ENCODE measurements around the gene RPUSD1.
"Not testable (repeated sequence)": the region's sequence is repeated elsewhere in the genome, so short reads cannot be mapped to it uniquely, and the experiment has no call there.

The RPUSD1 gene

GRCh38 chr16:787978-788398, at the start of gene RPUSD1:
RPUSD1 (minus strand) TSS chr16:788381; CDS start chr16:787737, 644 bp downstream.
- no peak for DNase-seq (ENCODE audit: low spot score)

DNA sequence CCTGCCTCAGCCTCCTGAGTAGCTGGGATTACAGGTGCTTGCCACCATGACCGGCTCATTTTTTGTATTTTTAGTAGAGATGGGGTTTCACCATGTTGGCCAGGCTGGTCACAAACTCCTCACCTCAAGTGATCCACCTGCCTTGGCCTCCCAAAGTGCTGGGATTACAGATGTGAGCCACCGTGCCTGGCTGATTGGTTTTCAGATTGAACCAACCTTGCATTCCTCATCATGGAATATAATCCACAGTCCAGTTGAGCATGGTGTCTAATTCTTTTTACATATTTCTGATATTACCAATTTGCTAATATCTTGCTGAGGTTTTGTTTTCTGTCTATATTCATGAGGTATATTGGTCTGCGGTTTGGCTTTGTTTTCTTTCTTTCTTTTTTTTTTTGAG, 48.6 kb upstream of the RPUSD1 start:
- not testable (repeated sequence) for DNase-seq (ENCODE audit: low spot score)

GRCh38 chr16:836221-836620, 48.0 kb upstream of the RPUSD1 start:
- DNase-seq (ENCODE audit: low spot score) = no peak

DNA sequence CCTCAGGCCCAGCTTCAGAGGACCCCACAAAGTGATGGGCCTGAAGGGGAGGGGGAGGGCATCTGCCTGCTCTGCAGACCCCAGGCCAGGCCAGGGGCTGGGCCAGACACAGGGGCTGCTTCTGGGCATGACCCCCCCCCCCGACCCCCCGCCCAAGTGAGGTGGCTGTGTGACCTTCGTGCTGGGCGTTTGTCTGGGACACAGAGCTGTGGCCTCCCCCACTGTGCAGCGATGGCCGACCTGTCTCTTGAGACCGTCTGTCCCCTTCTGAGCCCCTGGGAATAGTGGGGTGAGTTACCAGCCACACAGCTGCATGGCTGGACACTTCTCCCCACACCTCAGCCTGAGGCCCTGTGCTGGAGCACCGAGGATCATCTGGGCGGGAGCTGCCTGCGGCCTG, 47.2 kb upstream of the RPUSD1 start:
- DNase-seq (ENCODE audit: low spot score) = no peak

- DNase-seq (ENCODE audit: low spot score) = no peak
Measured at GRCh38 chr16:833411-833810, 45.2 kb upstream of the RPUSD1 start.

DNA sequence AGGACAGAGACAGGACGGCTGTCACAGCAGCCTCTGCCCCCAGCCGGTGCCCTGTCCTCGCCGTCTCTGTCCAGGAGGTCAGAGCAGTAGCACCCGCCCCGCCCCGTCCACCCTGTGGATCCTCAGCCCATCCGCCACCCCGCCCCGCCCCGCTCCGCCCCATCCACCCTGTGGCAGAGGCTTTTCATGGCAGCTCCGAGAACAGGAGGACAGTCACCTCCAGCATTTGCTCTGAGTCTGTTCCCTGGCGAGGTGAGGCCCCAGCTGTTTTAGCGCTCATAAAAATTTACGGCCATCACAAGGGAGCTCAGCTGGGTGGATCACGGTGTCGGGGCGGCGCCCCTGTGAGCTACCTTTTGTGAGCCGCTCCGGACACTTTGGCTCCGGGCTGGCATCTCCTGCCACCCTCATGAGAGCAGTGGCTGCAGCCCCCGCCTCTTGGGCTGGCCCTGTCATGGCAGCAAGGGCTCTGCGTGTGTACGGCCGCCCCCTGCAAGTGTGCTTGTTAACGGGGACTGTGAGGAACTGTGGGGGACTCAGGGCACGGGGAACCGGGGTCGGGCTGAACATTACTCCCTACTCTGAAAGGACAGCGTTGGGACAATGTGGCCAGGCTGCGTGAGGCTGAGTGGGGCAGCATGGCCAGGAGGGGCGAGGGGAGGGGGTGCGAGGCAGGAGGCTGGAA, 44.6 kb upstream of the RPUSD1 start:
- DNase-seq (ENCODE audit: low spot score) = no peak

DNA sequence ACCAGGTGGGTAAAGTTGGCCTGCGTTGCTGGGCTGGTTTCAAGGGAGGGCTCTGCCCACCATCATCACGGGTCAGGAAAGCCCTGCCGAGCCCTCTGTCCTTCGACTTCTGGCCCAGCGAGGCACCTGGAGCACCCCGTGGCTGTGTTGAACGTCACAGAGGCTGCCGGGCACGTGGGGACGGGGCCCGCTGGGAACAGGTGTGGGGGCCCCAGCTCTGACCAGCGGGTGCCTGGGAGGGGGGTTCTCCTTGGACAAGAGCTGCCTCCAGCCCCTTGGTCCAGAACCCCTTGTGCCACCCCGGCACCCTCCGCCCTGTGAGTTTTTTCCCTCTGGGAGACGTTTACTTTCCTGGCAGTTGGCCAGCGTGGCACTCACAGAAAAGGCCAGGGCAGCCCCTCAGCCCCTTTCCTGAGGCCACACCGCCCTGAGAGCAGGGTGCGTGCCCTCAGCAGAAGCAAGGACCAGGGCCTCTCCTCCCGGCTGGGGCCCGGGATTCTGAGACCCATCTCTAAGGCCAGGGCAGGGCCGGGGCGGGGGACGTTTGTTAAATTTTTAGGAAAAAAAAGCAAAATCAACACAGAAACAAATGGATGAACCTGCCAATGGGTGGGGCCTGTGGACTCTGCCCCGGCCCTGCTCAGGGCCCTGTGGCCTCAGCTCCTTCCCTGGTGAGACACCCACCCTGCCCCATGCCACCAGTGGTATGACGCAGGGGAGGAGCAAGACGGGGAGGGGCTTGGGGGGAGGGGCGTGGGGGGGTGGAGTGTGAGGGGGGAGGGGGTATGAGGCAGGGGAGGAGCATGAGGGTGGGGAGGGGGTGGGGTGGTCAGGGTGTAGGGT, 43.6 kb upstream of the RPUSD1 start:
- DNase-seq (ENCODE audit: low spot score) = no peak

DNA sequence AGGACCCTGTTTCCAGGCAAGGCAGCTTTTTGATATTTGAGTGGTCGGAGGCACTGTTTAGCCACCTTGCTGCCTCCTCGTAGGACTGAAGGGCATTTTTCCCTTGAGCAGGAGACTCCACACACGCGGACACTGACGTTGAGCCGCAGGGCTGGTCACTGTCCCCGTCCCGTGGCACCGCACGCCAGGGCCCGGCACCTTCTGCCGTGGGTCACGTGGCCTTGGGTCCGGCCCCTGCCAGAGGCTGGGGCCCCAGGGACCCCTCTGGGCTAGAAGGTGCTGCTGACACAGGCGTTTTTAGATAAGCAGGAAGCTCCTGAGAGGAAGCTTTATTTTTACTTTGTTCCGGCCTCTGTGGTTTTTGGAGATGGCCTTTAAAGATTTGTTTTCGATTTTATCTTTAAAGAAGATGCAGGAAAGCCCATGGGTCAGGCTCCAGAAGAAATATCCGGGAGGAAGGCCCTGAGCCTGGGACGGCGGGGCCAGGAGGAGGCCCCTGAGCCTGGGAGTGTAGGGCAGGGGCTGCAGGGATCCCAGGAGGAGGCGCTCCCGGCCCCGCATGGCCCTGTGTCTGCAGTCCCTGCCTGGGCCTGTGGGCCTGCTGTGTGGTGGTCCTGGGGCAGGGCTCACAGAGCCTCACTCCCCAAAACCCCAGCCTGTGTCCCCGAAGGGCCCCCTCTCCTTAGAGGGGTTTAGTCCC, 42.8 kb upstream of the RPUSD1 start:
- DNase-seq (ENCODE audit: low spot score) = no peak

DNA sequence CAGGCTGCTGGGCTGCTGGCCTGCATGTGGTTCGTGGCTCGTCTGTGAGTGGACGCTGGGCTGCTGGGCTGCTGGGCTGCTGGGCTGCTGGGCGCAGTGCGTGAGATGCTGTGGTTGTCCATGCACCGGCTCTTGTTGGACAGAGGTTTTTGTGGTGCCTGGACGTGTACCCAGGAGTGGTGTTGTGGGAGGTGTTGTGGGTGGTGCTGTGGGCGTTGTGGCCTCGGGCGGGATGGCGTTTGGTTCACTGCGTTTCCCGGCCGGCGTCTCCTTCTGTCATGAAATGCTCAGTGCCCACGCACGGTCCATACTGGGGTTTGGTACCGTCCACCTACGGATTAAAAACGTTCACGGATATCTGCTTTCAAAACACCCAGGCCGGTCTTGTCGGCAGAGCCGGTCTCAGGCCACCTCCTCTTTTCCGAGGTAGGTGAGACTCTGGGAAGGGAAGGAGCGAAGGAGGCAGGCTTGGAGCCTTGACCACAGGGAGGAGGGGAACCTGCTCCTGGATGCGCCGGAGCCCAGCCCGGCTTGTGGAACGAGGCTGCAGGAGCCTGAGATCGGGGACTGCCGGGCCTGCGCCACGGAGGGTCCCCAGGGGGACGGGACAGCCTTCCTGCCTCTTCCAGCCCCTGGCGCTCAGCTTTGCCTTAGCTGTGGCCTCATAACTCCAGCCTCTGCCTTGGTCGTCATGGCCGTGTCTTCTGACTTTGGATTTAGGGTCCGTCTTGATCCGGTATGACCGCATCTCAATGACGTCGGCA, 42.1 kb upstream of the RPUSD1 start:
- no peak for DNase-seq (ENCODE audit: low spot score)

DNA sequence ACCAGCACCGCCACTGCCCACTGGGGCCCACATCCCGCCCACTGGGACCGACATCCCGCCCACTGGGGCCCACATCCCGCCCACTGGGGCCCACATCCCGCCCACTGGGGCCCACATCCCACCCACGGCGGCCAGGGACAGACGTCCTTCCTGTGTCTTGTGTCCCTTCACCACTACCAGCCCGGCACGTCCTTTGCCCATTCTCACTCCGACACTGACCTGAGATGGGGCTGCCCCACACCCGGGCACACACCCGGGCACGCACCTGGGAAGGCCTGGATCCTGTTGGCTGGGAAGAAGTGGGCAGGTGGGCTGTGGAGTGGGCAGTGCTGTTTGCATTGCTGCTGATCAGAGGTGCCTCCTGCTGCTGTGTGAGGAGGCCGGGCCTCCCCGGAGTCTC, 40.7 kb upstream of the RPUSD1 start:
- no peak for DNase-seq (ENCODE audit: low spot score)

GRCh38 chr16:827513-827912, 39.3 kb upstream of the RPUSD1 start:
- DNase-seq (ENCODE audit: low spot score) = no peak

DNA sequence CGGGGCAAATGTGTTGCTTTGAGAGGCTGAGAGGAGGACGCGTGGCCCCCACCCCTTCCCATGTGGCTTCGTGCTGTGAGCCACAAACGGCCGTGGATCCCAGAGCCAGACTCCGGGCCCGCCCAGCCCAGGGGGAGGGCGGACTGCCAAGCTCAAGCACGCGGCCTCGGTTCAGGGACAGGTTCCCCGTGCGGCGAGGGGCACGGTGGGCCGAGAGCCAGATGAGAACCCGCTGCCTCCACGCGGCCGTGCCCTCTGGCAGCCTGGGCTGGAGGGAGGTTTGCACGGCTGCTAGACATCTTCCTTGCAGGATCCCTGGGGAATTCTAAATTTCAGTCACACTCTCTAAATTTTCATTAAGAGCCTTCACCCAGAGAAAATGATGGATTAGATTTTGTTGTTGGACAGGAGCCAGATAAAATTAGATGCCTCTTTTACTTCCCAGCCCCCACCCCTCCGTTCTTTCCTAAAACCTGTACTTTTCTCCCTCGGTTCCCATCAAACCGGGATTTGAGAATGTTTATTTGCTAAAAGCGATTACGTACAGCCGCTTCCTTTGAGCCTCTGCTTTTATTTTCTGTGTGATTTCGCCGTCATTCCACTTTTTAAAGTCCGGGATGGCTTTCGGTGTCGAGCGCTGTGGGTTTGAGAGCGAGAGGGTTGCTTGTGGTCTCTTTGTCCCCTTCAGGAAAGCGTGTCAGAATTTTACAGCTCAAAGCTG, 37.3 kb upstream of the RPUSD1 start:
- DNase-seq (ENCODE audit: low spot score) = no peak

GRCh38 chr16:824601-825000, 36.4 kb upstream of the RPUSD1 start:
- no peak for DNase-seq (ENCODE audit: low spot score)

- DNase-seq (ENCODE audit: low spot score) = no peak
Measured at GRCh38 chr16:824194-824593, 36.0 kb upstream of the RPUSD1 start.

- DNase-seq (ENCODE audit: low spot score) = no peak
Measured at GRCh38 chr16:822909-823297, 34.7 kb upstream of the RPUSD1 start.

DNA sequence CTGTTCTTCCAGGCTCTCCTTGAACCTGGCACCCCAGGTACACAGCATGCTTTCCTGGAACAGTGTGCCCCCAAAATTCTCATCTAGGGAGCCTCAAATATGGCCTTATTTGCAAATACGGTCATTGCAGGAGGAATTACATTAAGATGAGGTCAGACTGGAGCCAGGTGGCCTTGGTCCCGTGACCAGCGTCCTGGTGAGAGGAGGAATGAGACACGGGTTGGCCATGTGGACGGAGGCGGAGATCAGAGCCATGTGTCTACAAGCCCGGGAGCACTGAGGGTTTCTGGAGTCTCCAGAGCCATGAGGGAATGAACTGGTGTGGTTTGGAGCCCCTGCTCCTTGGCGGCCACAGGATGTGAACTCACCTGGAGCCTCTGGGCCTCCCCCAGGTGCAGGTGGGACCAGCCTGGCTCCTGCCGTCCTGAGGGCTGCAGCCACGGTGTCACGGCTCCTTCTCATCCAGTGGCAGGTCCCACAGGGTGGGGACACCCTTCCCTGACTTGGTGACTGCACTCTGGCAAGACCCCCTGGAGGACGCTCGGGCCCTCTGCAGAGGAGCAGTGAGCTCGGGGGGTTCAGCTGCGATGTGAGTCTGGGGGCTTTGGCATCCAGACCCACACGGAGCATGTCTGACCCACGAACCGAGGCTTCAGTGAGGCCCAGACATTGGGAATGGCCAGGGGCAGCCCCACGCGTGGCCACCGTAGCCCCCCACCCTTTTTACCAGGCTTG, 34.2 kb upstream of the RPUSD1 start:
- DNase-seq (ENCODE audit: low spot score) = no peak

DNA sequence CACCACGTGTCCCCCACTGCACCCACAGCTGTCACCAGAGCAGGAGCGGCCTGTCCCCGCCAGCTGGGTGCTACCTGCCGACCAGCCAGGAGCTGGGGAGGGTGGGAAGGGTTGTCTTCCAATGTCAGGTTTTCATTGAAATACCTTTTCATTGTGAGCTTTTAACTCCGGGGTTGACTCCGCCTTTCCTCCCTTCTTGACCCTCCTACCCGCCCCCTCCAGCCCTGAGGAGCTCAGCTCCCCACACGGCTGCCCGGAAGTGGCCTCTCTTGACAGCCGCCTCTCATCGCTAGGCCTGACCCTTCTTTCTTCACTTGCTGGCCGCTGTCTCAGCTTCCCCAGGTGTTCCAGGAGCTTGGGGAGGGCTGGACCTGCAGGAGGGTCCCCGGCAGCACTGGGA, 33.6 kb upstream of the RPUSD1 start:
- DNase-seq (ENCODE audit: low spot score) = no peak

- no peak for DNase-seq (ENCODE audit: low spot score)
Measured at GRCh38 chr16:820748-821147, 32.6 kb upstream of the RPUSD1 start.

GRCh38 chr16:820044-820408, 31.8 kb upstream of the RPUSD1 start:
- DNase-seq (ENCODE audit: low spot score) = not testable (repeated sequence)

DNA sequence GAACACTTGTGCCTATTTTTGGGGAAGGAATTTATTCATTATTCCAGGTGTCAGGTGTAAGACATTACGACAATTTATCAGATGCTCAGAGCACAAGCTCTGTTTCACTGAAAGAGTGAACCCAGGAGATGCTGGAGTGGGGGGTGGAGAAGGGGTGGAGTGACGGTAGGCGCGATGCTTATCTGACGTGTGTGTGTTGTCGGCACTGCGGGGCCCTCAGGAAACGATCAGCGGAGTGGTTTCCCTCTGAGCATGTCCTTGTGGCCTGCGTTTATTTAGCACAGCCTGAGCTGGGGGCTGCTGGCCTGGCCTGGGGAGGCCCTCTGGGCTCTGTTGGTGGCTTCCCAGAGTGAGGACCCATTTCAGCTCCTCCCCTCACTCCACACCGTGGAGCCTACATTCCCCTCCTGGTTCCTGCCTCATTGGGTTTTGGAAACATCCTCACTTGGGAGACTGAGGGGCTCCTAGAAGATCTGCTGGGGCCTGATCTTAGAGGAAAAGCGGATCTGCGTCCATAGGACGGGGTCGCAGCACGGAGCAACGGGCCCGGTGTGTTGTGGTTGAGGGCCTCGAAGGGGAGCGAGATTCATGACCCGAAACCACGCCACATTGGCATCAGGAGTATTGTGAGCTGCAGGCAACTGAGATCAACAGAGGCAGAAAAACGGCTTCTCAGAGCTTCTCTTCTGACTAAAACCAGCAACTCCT, 31.3 kb upstream of the RPUSD1 start:
- DNase-seq (ENCODE audit: low spot score) = no peak

Data from activated CD4-positive, alpha-beta T cell treated with anti-CD3 and anti-CD28 coated beads, Interleukin-2, Interleukin-4, amounts not matched to agents 100 ng/mL and 50 ng/mL, durations not matched to agents 16 hours and 8 hours (primary cell).